Activated T-cell treated with anti-CD3 and anti-CD28 coated beads, Interleukin-2, amount 50 U/mL, for 4 hours (primary cell): ENCODE results near the gene PA2G4. TPM values are rescaled to one million over a fixed set of nuclear protein-coding genes. Genes with fewer than 3 reads are reported as not detected.

ENCODE experiments used
- ATAC-seq, 2 donors: fragments of 200-7000 bp; cut with Tn5 transposase; one replicate each; pipeline ENCODE4 v1.10.0; 2021
- DNase-seq: peaks from one replicate; pipeline ENCODE4 v3.0.0-alpha.2; 2020
- H3K27me3 Mint-ChIP-seq: one replicate; pipeline ENCODE4 v1.8.0; 2021; ENCODE audit warnings: low read depth, mixed read lengths
- H3K36me3 Mint-ChIP-seq: one replicate; pipeline ENCODE4 v1.8.0; 2022; ENCODE audit warnings: mixed read lengths; ENCODE audit not compliant: insufficient read depth
- H3K4me1 Mint-ChIP-seq: one replicate; pipeline ENCODE4 v1.8.0; 2021; ENCODE audit warnings: low read depth, mixed read lengths
- H3K4me3 Mint-ChIP-seq: one replicate; pipeline ENCODE4 v1.8.0; 2021; ENCODE audit warnings: mild to moderate bottlenecking, moderate library complexity, mixed read lengths
- H3K9me3 Mint-ChIP-seq: one replicate; pipeline ENCODE4 v1.8.0; 2021; ENCODE audit warnings: mixed read lengths
- total RNA-seq, 3 donors: library from RNA; stranded (reverse); gene quantifications; one replicate each; pipeline ENCODE4 v1.2.1, GENCODE V29; 2021

PA2G4 gene
- total RNA-seq, 3 donors from 2014 or later = 538 to 590 (median 573) TPM

GRCh38 chr12:56158029-56158925 lies 53.9 kb downstream of the PA2G4 start, which contains the start of gene MYL6:
MYL6 (plus strand) TSS chr12:56158359; CDS start chr12:56158402, 43 bp downstream.
- peak; percentile 88 to 89 for ATAC-seq
- peak within 1 kb of the TSS; percentile 95 for H3K4me3 Mint-ChIP-seq
- peaks cover 28% of the 10 kb centered on the region for H3K36me3 Mint-ChIP-seq
- H3K9me3 Mint-ChIP-seq = no peaks in the 10 kb centered on the region
- peaks cover 35% of the 10 kb centered on the region for H3K4me1 Mint-ChIP-seq
- peak; percentile 85 for DNase-seq
- no peaks in the 10 kb centered on the region for H3K27me3 Mint-ChIP-seq

GRCh38 chr12:56158926-56159461 lies 54.6 kb downstream of the PA2G4 start:
- Mint-ChIP-seq H3K4me1 (peaks cover 35% of the 10 kb centered on the region), H3K9me3 (no peaks in the 10 kb centered on the region), H3K36me3 (peaks cover 33% of the 10 kb centered on the region), H3K27me3 (no peaks in the 10 kb centered on the region), H3K4me3 (peak overlapping the region; percentile 95)
- DNase-seq = no peak
- peak in 1 of 2 donors; percentile 3 for ATAC-seq

DNA sequence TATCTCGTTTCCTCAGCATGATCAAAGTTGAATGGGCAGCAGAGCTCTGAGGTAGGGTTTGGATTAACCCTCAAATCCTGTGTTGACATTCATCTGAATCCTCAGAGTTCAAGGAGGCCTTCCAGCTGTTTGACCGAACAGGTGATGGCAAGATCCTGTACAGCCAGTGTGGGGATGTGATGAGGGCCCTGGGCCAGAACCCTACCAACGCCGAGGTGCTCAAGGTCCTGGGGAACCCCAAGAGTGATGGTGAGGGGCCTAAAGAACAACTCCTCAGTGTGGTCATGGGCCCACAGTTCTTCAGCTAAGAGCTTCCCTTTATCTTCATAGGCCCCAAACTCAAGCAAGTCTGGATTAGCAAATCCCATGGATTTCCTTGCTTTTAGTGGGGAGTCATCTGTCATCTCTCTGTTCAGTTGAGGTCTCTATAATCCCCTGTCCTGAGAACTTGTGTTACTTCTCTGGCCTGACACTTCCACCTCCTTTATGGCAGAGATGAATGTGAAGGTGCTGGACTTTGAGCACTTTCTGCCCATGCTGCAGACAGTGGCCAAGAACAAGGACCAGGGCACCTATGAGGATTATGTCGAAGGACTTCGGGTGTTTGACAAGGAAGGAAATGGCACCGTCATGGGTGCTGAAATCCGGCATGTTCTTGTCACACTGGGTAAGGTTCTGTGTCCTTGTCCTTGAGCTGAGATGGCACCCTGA lies 55.3 kb downstream of the PA2G4 start:
- Mint-ChIP-seq H3K4me1 (peaks cover 35% of the 10 kb centered on the region), H3K4me3 (peak overlapping the region; percentile 95), H3K27me3 (no peaks in the 10 kb centered on the region), H3K9me3 (no peaks in the 10 kb centered on the region), H3K36me3 (peaks cover 39% of the 10 kb centered on the region)
- DNase-seq = no peak
- no peak for ATAC-seq

- peaks cover 39% of the 10 kb centered on the region for H3K36me3 Mint-ChIP-seq
- H3K9me3 Mint-ChIP-seq = no peaks in the 10 kb centered on the region
- peaks cover 35% of the 10 kb centered on the region for H3K4me1 Mint-ChIP-seq
- ATAC-seq (peak; percentile 47 to 52), DNase-seq (peak; percentile 58)
- peak overlapping the region; percentile 95 for H3K4me3 Mint-ChIP-seq
- H3K27me3 Mint-ChIP-seq = no peaks in the 10 kb centered on the region
Observed at GRCh38 chr12:56160193-56160763, 55.9 kb downstream of the PA2G4 start.

DNA sequence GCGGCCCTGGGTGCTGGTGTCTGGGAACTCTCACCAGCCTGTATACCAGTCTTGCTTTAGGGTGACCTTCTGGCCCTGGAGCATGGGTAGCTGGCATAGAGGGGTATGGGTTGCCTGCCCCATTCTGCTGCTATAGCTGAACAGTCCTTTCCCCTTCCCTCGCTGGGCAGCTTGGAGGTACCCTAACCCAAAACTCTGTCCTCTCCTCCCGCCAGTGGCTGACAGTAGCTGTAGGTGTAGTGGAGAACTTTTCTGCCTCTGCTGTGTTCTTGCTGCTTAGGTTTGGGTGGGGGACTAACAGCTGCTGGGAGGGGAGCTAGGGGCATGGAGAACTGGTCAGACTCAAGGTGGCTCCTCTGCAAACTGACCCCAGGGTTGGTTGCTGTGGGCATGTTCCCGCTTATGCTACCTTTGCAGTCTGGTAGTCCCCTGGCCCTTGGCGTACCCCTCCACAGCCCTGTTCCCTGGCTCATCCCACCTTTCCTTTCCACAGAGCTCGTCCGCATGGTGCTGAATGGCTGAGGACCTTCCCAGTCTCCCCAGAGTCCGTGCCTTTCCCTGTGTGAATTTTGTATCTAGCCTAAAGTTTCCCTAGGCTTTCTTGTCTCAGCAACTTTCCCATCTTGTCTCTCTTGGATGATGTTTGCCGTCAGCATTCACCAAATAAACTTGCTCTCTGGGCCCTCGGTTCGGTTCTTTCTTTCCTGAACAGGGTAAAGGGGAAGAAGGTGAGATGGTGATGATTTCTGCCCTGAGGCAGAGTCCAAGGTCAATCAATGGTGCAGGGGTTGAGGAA lies 56.7 kb downstream of the PA2G4 start:
- Mint-ChIP-seq H3K9me3 (no peaks in the 10 kb centered on the region), H3K4me3 (peak overlapping the region; percentile 95), H3K4me1 (peaks cover 35% of the 10 kb centered on the region), H3K36me3 (peaks cover 38% of the 10 kb centered on the region), H3K27me3 (no peaks in the 10 kb centered on the region)
- DNase-seq = no peak
- no peak for ATAC-seq

- Mint-ChIP-seq H3K4me3 (peak overlapping the region; percentile 95), H3K27me3 (no peaks in the 10 kb centered on the region), H3K9me3 (no peaks in the 10 kb centered on the region), H3K36me3 (peaks cover 38% of the 10 kb centered on the region), H3K4me1 (peaks cover 35% of the 10 kb centered on the region)
- DNase-seq = no peak
- no peak for ATAC-seq
Observed at GRCh38 chr12:56161690-56162351, 57.5 kb downstream of the PA2G4 start.

GRCh38 chr12:56162468-56163290 lies 58.3 kb downstream of the PA2G4 start:
- Mint-ChIP-seq H3K4me1 (peaks cover 28% of the 10 kb centered on the region), H3K9me3 (no peaks in the 10 kb centered on the region), H3K27me3 (no peaks in the 10 kb centered on the region), H3K36me3 (peaks cover 42% of the 10 kb centered on the region), H3K4me3 (no peak overlapping the region)
- no peak for DNase-seq
- no peak for ATAC-seq

Other genes starting within 250 kb of the PA2G4 start
- gene PYM1, start 176.7 kb upstream of the PA2G4 start, total RNA-seq = 10 to 100 TPM; 24.9 to 30.0 (median 28.4) TPM
- gene DGKA, start 173.4 kb upstream of the PA2G4 start, total RNA-seq = 100 to 1,000 TPM; 132 to 164 (median 153) TPM
- under 1 TPM in 2 of 3 donors, not detected in 1; 0.13 to 0.41 TPM for gene PMEL, start 138.5 kb upstream of the PA2G4 start, total RNA-seq
- gene CDK2, start 137.7 kb upstream of the PA2G4 start, total RNA-seq = 10 to 100 TPM; 65.4 to 80.1 (median 74.1) TPM
- gene RAB5B, start 130.5 kb upstream of the PA2G4 start, total RNA-seq = 10 to 100 TPM; 18.5 to 27.5 (median 22.6) TPM
- gene SUOX, start 107.3 kb upstream of the PA2G4 start, total RNA-seq = 1 to 10 TPM in 2 of 3 donors, under 1 TPM in 1; 0.68 to 1.3 (median 1.2) TPM
- 10 to 100 TPM in 2 of 3 donors, 1 to 10 TPM in 1; 9.4 to 14.6 (median 10.5) TPM for gene IKZF4, start 83.5 kb upstream of the PA2G4 start, total RNA-seq
- gene RPS26, start 62.6 kb upstream of the PA2G4 start, total RNA-seq = 100 to 1,000 TPM in 2 of 3 donors, 10 to 100 TPM in 1; 73.1 to 118 (median 110) TPM
- gene ERBB3, start 24.4 kb upstream of the PA2G4 start, total RNA-seq = 1 to 10 TPM in 1 of 3 donors, under 1 TPM in 2; 0.48 to 1.6 (median 0.63) TPM
- 1,000 to 10,000 TPM; 3,827 to 4,080 (median 3,837) TPM for gene RPL41, start 12.1 kb downstream of the PA2G4 start, total RNA-seq
- gene ZC3H10, start 13.7 kb downstream of the PA2G4 start, total RNA-seq = 1 to 10 TPM; 7.4 to 8.3 (median 8.2) TPM
- 100 to 1,000 TPM in 2 of 3 donors, 10 to 100 TPM in 1; 95.9 to 113 (median 106) TPM for gene ESYT1, start 23.7 kb downstream of the PA2G4 start, total RNA-seq
- gene MYL6B, start 48.0 kb downstream of the PA2G4 start, total RNA-seq = 10 to 100 TPM; 30.3 to 34.5 (median 30.8) TPM
- 100 to 1,000 TPM; 684 to 725 (median 686) TPM for gene MYL6, start 53.8 kb downstream of the PA2G4 start, total RNA-seq
- 10 to 100 TPM; 85.7 to 92.9 (median 86.4) TPM for gene SMARCC2, start 84.9 kb downstream of the PA2G4 start, total RNA-seq
- gene RNF41, start 117.4 kb downstream of the PA2G4 start, total RNA-seq = 10 to 100 TPM; 39.3 to 45.6 (median 40.1) TPM
- gene NABP2, start 119.8 kb downstream of the PA2G4 start, total RNA-seq = 100 to 1,000 TPM in 1 of 3 donors, 10 to 100 TPM in 2; 92.7 to 103 (median 98.9) TPM
- under 1 TPM; 0.53 to 0.84 (median 0.79) TPM for gene SLC39A5, start 125.5 kb downstream of the PA2G4 start, total RNA-seq
- 10 to 100 TPM; 60.8 to 70.3 (median 67.5) TPM for gene ANKRD52, start 153.8 kb downstream of the PA2G4 start, total RNA-seq
- gene COQ10A, start 162.4 kb downstream of the PA2G4 start, total RNA-seq = 10 to 100 TPM; 11.1 to 13.7 (median 11.5) TPM
- 100 to 1,000 TPM; 344 to 373 (median 354) TPM for gene CS, start 195.8 kb downstream of the PA2G4 start, total RNA-seq
- 100 to 1,000 TPM; 162 to 178 (median 174) TPM for gene CNPY2, start 211.4 kb downstream of the PA2G4 start, total RNA-seq
- 10 to 100 TPM; 16.4 to 20.3 (median 17.3) TPM for gene PAN2, start 229.4 kb downstream of the PA2G4 start, total RNA-seq
- 10 to 100 TPM; 19.8 to 35.1 (median 26.4) TPM for gene IL23A, start 234.3 kb downstream of the PA2G4 start, total RNA-seq